ENCODE data around the gene SLC51A. TPM values are rescaled to one million over a fixed set of nuclear protein-coding genes. Genes with fewer than 3 reads are reported as not detected.

SLC51A gene
- total and polyA plus RNA-seq, 2 donors (not counting 3 experiments of a cell fraction or from before 2014, with no cell fraction given), result not detected

- Histone ChIP-seq H3K79me2 (ENCODE audit: control insufficient read depth, insufficient read depth, low read length) (no peaks in the 10 kb centered on the region), H3K9me1 (replicated peaks; ENCODE audit: control insufficient read depth, extremely low read depth, insufficient read depth, low read length) (no peaks in the 10 kb centered on the region), H3K9me3 (replicated peaks; ENCODE audit: control insufficient read depth, insufficient read depth, low read length) (no peaks in the 10 kb centered on the region), H3K9ac (replicated peaks; ENCODE audit: extremely low read depth, insufficient read depth, low read length) (no peak overlapping the region), H3K27ac (ENCODE audit: insufficient read depth, low read depth, low read length) (no peak overlapping the region), H2AFZ (ENCODE audit: low read depth, low read length) (no peak overlapping the region), H3K4me1 (ENCODE audit: control insufficient read depth, extremely low read depth, insufficient read depth, low read length) (no peaks in the 10 kb centered on the region), H4K20me1 (replicated peaks; ENCODE audit: control insufficient read depth, extremely low read depth, insufficient read depth, low read length) (no peaks in the 10 kb centered on the region), H3K36me3 (ENCODE audit: control insufficient read depth in 2 of 2, extremely low read depth in 1 of 2, insufficient read depth in 2 of 2, low read length in 2 of 2) (no peaks in the 10 kb centered on the region), H3K4me3 (replicated peaks in 1 of 3; ENCODE audit: insufficient read depth in 1 of 3, low read depth in 1 of 3, low read length in 3 of 3) (no peak overlapping the region), H3K4me2 (ENCODE audit: insufficient read depth, low read length) (no peak overlapping the region), H3K27me3 (ENCODE audit: control insufficient read depth in 2 of 2, insufficient read depth in 2 of 2, low read length in 2 of 2) (no peaks in the 10 kb centered on the region)
- POLR2A ChIA-PET, result no interaction called here
- TF ChIP-seq POLR2A (IDR thresholded peaks at IDR 0.05; ENCODE audit: low read depth, low read length) (no peak), MYC (IDR thresholded peaks at IDR 0.05; ENCODE audit: low read depth, low read length) (no peak), GATA2 (IDR thresholded peaks at IDR 0.05; ENCODE audit: insufficient read depth, insufficient read length, low read depth, low read length) (no peak), POLR2AphosphoS5 (IDR thresholded peaks at IDR 0.05; ENCODE audit: insufficient read depth, low read depth, low read length) (no peak), EZH2 (IDR thresholded peaks at IDR 0.05; ENCODE audit: borderline replicate concordance, low read depth, low read length, severe bottlenecking) (no peak), FOS (IDR thresholded peaks at IDR 0.05; ENCODE audit: borderline replicate concordance, insufficient read depth, low read length) (no peak), JUN (IDR thresholded peaks at IDR 0.05; ENCODE audit: borderline replicate concordance, insufficient read depth, insufficient read length, low read depth) (no peak)
- CTCF ChIA-PET, result interaction anchor here (0.6 to 2.3 kb wide), 3 partner anchors 11 to 190 kb away, joined by 3 to 7 read pairs (median 3); no protein-coding TSS in a partner anchor
- DNase-seq (ENCODE audit: low read depth, low spot score) (no peak), FAIRE-seq (no peak)
- BruUV-seq (replicated peaks), result no TSS peak
- intact Hi-C loops (cut with micrococcal nuclease) (no loop called here), dilution Hi-C loops (cut with MboI; ENCODE audit: extremely low pct_ligation_motif_present, low sequenced_read_pairs) (no loop called here)
Observed at GRCh38 chr3:196186651-196187573, 29.4 kb upstream of the SLC51A start.

Data from endothelial cell of umbilical vein (primary cell).